Left renal cortex interstitium (tissue), 4 donors: ENCODE data around the gene FERMT2. TPM values are rescaled to one million over a fixed set of nuclear protein-coding genes. Genes with fewer than 3 reads are reported as not detected.

ENCODE experiments used
- DNase-seq, 4 donors: peaks; one replicate each; pipeline ENCODE4 v3.0.0-alpha.2; 2013; ENCODE audit warnings: low read depth in 4 of 4, low spot score in 2 of 4, missing footprints in 1 of 4
- polyA plus RNA-seq, 4 donors: library from polyadenylated mRNA; unstranded; fragments of 120-200 nt; gene quantifications; one replicate each; pipeline ENCODE4 v1.2.1, GENCODE V29; 2013; ENCODE audit not compliant: insufficient read length in 4 of 4

The FERMT2 gene
- polyA plus RNA-seq, 4 donors = 147 to 185 (median 169) TPM

DNA sequence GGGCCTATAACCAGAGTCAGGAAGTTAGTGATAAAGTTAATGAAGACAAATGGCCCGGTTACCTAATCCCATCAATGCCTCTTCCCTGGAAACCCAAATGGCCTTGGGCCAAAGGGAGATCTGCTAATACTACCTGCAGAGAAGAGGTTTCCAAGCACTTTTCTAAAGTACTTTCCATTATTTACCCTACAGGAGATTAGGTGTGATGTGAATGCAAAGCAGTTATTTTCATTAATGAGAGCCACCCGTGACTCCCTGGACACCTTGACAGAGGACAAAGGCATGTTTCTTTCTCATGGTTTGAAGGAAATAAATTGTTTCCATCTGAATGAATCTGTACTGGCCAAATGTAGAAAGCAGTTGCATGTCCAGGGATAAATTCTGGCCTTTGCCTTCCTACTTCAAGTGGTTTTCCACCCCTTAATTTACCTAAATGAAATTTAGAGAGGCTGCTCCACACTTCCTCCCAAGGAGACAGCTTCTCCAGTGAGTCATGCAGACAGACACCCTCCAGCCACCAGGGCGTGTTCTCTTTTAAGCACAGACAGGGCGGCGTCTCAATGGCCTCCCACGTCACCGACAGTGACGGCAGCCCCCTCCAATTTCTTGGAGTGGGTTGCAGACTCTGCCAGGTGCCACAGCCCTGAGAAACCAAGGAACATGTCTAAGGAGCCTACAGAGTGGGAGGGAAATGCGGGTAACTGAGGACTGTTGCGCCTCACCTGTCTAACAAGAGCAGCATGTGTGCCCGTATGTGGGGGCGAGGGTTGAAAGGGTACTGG is 115.5 kb downstream of the FERMT2 start:
- DNase-seq = no peak

GRCh38 chr14:52834440-52834842 is 116.4 kb downstream of the FERMT2 start:
- no peak for DNase-seq

GRCh38 chr14:52833891-52834290 is 117.0 kb downstream of the FERMT2 start:
- no peak for DNase-seq

GRCh38 chr14:52829527-52830185 is 121.2 kb downstream of the FERMT2 start:
- DNase-seq = no peak

DNA sequence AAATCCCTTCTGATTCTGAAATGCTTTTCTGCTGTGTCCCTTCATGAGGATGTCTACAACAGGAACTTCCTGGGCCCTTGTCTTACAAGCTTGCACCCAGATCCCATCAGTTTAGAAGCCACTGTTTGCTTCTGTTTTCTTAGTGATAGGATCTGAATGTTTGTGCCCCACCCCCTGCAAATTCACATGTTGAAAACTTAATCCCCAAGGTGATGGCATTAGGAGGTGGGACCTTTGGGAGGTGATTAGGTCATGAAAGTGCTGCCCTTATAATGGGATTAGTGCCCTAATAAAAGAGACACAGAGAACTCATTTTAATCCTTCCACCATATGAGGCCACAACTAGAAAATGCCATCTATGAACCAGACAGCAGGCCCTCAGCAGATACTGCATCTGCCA is 123.4 kb downstream of the FERMT2 start:
- DNase-seq = no peak

DNA sequence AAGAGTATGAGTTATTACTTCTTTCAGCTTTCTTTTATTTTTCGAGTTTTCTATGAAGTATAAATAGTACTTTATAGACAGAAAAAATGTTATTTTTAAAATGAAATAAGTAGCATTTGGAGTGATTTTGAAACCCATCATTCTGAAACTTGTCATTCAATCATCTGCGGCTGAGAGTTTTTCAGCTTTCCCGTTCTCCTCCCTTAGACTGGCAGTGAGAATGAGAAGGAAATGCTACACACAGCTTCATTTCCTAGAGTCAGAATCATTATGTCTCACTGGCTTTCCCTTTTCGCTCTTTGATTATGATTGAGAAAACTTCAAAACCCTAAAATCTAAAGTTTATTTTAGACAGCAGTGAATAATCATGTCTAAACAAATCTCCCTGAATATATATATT is 125.8 kb downstream of the FERMT2 start:
- no peak for DNase-seq

GRCh38 chr14:52824462-52824861 is 126.4 kb downstream of the FERMT2 start:
- no peak for DNase-seq

DNA sequence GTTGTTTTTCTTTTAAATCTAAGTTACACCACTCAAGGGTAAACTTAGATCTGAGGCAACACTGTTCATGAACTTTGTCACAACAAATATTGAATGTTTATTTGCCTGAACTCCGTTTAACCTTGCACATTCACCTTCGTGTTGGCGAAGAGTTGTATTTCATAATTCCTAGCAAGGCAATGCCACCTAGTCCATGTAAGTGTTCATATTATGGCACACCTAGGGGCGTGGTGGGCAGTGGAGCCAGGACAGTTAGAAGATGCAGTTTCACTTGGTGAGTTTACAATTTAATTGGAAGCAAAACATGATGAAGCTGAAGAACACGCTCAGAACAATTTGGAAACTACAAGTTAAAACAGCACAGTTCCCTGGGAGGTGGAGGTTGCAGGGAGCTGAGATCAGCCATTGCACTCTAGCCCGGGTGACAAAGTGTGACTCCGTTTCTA is 129.0 kb downstream of the FERMT2 start:
- no peak for DNase-seq

DNA sequence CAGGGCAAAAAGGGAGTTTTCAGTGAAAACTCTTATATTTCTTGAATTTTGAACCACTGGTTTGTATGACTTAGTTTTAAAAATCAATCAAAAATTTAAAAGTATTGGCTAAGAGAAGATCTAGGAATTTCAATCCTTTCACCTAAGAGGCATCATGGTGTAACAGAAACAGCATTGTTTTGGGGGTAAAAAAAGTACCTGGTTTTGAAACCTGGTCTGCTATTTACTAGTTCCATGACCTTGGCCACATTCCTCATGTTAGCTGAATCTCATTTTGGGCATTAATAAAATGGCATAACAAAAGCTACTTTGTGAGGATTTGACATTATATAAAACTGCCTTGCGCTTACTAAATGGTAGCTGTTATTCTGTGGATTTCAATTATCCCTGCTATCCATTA is 142.7 kb downstream of the FERMT2 start:
- DNase-seq = no peak

Other genes with a start within 250 kb of the FERMT2 start
- gene PSMC6, start 243.8 kb downstream of the FERMT2 start, polyA plus RNA-seq = 100 to 1,000 TPM; 127 to 178 (median 150) TPM
- 10 to 100 TPM; 14.7 to 17.4 (median 16.0) TPM for gene STYX, start 220.9 kb downstream of the FERMT2 start, polyA plus RNA-seq
- 10 to 100 TPM; 26.9 to 35.3 (median 31.6) TPM for gene GNPNAT1, start 159.4 kb downstream of the FERMT2 start, polyA plus RNA-seq
- gene DDHD1, start 202.3 kb upstream of the FERMT2 start, polyA plus RNA-seq = 10 to 100 TPM in 2 of 4 donors, 1 to 10 TPM in 2; 7.7 to 15.6 (median 11.1) TPM